Measurements from ENCODE around the gene PSMG4. TPM values are rescaled to one million over a fixed set of nuclear protein-coding genes. Genes with fewer than 3 reads are reported as not detected.

PSMG4 gene
- total RNA-seq, 1 experiment from 2014 or later = 35.0 TPM

- H3K9ac ChIP-seq (ENCODE audit: low read length) = no peak overlapping the region
- H3K4me3 ChIP-seq (replicated peaks in 1 of 2; ENCODE audit: low read depth in 1 of 2, low read length in 2 of 2) = no peak overlapping the region
- no peaks in the 10 kb centered on the region for H3K9me3 ChIP-seq (ENCODE audit: control insufficient read depth in 1 of 2, insufficient read depth in 1 of 2, low read depth in 1 of 2, low read length in 2 of 2)
- H3K36me3 ChIP-seq (ENCODE audit: control insufficient read depth in 1 of 2, insufficient read depth in 2 of 2, low read length in 2 of 2) = peaks cover 6 to 10% of the 10 kb centered on the region in 2 experiments; a peak in 3 of 4 replicates
- H3K4me1 ChIP-seq (ENCODE audit: control insufficient read depth in 1 of 2, insufficient read depth in 2 of 2, low read length in 2 of 2) = no peaks in the 10 kb centered on the region
- intact Hi-C loops (cut with micrococcal nuclease) = loop anchor here (10.0 kb wide), 1 partner anchor 701 kb away; no protein-coding TSS in a partner anchor
- H4K20me1 ChIP-seq (ENCODE audit: insufficient read depth) = no peaks in the 10 kb centered on the region
- CTCF ChIA-PET = no interaction called here
- no TSS peak for BruUV-seq (replicated peaks)
- no peaks in the 10 kb centered on the region for H3K9me2 ChIP-seq (ENCODE audit: insufficient read depth)
- no peak for DNase-seq (ENCODE audit: low read depth, low spot score)
- TF ChIP-seq POLR2A (IDR thresholded peaks at IDR 0.05; ENCODE audit: borderline replicate concordance, extremely low read depth, insufficient read depth, insufficient read length) = no peak
- TF ChIP-seq, protein P1, sequence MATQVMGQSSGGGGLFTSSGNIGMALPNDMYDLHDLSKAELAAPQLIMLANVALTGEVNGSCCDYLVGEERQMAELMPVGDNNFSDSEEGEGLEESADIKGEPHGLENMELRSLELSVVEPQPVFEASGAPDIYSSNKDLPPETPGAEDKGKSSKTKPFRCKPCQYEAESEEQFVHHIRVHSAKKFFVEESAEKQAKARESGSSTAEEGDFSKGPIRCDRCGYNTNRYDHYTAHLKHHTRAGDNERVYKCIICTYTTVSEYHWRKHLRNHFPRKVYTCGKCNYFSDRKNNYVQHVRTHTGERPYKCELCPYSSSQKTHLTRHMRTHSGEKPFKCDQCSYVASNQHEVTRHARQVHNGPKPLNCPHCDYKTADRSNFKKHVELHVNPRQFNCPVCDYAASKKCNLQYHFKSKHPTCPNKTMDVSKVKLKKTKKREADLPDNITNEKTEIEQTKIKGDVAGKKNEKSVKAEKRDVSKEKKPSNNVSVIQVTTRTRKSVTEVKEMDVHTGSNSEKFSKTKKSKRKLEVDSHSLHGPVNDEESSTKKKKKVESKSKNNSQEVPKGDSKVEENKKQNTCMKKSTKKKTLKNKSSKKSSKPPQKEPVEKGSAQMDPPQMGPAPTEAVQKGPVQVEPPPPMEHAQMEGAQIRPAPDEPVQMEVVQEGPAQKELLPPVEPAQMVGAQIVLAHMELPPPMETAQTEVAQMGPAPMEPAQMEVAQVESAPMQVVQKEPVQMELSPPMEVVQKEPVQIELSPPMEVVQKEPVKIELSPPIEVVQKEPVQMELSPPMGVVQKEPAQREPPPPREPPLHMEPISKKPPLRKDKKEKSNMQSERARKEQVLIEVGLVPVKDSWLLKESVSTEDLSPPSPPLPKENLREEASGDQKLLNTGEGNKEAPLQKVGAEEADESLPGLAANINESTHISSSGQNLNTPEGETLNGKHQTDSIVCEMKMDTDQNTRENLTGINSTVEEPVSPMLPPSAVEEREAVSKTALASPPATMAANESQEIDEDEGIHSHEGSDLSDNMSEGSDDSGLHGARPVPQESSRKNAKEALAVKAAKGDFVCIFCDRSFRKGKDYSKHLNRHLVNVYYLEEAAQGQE (IDR thresholded peaks at IDR 0.05; ENCODE audit: low read depth) = no peak
- no peak for TF ChIP-seq TCF7L2 (IDR thresholded peaks at IDR 0.05; ENCODE audit: borderline replicate concordance, extremely low read depth, insufficient read depth, insufficient read length)
- RAD21 ChIA-PET (ENCODE audit: low non-redundant PET in 1 of 2, low total read pairs in 2 of 2, uncharacterized antibody in 2 of 2, unreplicated experiment in 2 of 2) = no interaction called here
- H3K27ac ChIP-seq (ENCODE audit: low read depth, low read length) = no peak overlapping the region
- H3K79me2 ChIP-seq (ENCODE audit: insufficient read depth, low read length) = no peaks in the 10 kb centered on the region
- no peaks in the 10 kb centered on the region for H3K27me3 ChIP-seq (ENCODE audit: insufficient read depth, low read length)
- H3K4me2 ChIP-seq (ENCODE audit: low read length) = no peak overlapping the region
- H2AFZ ChIP-seq (ENCODE audit: low read depth, low read length, poor library complexity, severe bottlenecking) = no peak overlapping the region
- no peak for ATAC-seq
- POLR2A ChIA-PET = no interaction called here
Observed at GRCh38 chr6:3273707-3274521, 15.2 kb downstream of the PSMG4 start.
